GM19328 (cell line): ENCODE results near the gene AGMAT.
A peak's percentile ranks its signal among the peaks of the same experiment; 100 is the strongest.
"Not testable (repeated sequence)": the region's sequence is repeated elsewhere in the genome, so short reads cannot be mapped to it uniquely, and the experiment has no call there.

ENCODE experiments used
- ATAC-seq: cut with Tn5 transposase; IDR thresholded peaks from one replicate; pipeline ENCODE4 v1.9.1; 2021; ENCODE audit warnings: mild to moderate bottlenecking, moderate library complexity; ENCODE audit not compliant: unreplicated experiment

The AGMAT gene

GRCh38 chr1:15616373-15617172 is 31.7 kb upstream of the AGMAT start:
- no peak for ATAC-seq

GRCh38 chr1:15610167-15610566 is 25.3 kb upstream of the AGMAT start:
- no peak for ATAC-seq

- no peak for ATAC-seq
These were observed 24.8 kb upstream of the AGMAT start for GRCh38 chr1:15609631-15610030.

GRCh38 chr1:15605398-15606383 is 20.8 kb upstream of the AGMAT start:
- ATAC-seq = no peak

- not testable (repeated sequence) for ATAC-seq
These were observed 19.5 kb upstream of the AGMAT start for GRCh38 chr1:15604400-15604799.

GRCh38 chr1:15603966-15604282 is 19.1 kb upstream of the AGMAT start:
- not testable (repeated sequence) for ATAC-seq

GRCh38 chr1:15603050-15603965 is 18.5 kb upstream of the AGMAT start:
- peak; percentile 97 for ATAC-seq

GRCh38 chr1:15598436-15598835 is 13.6 kb upstream of the AGMAT start:
- ATAC-seq = no peak

- ATAC-seq = no peak
These were observed 11.2 kb upstream of the AGMAT start for GRCh38 chr1:15595809-15596617.

- no peak for ATAC-seq
These were observed 7.4 kb upstream of the AGMAT start for GRCh38 chr1:15592285-15592684.

- no peak for ATAC-seq
These were observed 1.7 kb downstream of the AGMAT start for GRCh38 chr1:15583016-15583706.

GRCh38 chr1:15579683-15580047 is 5.2 kb downstream of the AGMAT start:
- no peak for ATAC-seq

- ATAC-seq = no peak
These were observed 5.7 kb downstream of the AGMAT start for GRCh38 chr1:15578921-15579682.

GRCh38 chr1:15577691-15578090 is 7.2 kb downstream of the AGMAT start:
- ATAC-seq = no peak

GRCh38 chr1:15575549-15576150 is 9.2 kb downstream of the AGMAT start:
- ATAC-seq = no peak

- no peak for ATAC-seq
These were observed 10.1 kb downstream of the AGMAT start for GRCh38 chr1:15574741-15575140.

- no peak for ATAC-seq
These were observed 11.4 kb downstream of the AGMAT start for GRCh38 chr1:15573477-15573876.

- no peak for ATAC-seq
These were observed 13.6 kb downstream of the AGMAT start for GRCh38 chr1:15571266-15571665.
